ENCODE results near the gene FHIP2A. TPM values are rescaled to one million over a fixed set of nuclear protein-coding genes. Genes with fewer than 3 reads are reported as not detected.
"Not testable (repeated sequence)": the region's sequence is repeated elsewhere in the genome, so short reads cannot be mapped to it uniquely, and the experiment has no call there.

The FHIP2A gene
- total RNA-seq, 1 experiment from 2014 or later, result 10.2 TPM

- DNase-seq (ENCODE audit: low read depth), result no peak
- in situ Hi-C loops (cut with HindIII; ENCODE audit: low pct_unique_long_range_greater_than_20kb, low sequenced_read_pairs), result no loop called here
Measured at GRCh38 chr10:114810926-114811325, 10.7 kb upstream of the FHIP2A start.

DNA sequence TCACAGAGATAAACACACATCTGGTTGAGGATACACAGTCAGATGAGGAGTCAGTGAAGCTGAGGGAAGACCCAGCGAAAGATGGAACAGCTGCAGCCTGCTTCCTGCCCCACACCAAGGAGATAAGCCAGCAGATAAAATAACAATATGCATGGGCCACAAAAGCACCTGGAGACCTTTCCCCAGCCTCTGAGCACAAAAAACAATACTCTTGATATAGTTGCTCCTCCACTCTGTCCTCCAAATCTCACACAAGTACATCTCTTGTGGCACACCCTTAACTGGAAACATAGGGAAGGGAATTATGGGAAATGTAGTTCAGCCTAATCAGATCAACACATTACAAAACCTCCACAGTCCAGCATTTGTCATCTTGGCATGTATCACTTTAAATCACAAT is 9.7 kb upstream of the FHIP2A start:
- DNase-seq (ENCODE audit: low read depth), result no peak
- in situ Hi-C loops (cut with HindIII; ENCODE audit: low pct_unique_long_range_greater_than_20kb, low sequenced_read_pairs), result no loop called here

DNA sequence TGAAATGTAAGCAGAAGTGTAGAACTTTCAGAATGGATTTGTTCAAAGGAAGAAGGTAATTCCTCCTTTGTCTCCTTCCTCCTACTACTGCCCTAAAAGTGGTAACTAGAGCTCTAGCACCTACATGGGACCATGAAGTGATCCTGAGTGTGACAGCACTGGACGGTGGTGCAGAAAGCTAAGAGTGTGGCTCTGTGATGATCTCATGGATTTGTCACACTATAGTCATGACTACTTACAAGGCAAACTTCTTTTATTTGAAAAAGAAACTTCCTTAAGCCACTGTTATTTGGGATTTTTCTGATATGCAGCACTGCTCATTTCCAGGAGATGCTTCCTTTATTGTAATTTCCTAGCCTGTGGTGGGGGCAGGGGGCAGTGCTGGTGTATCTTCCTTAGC is 5.8 kb upstream of the FHIP2A start:
- no peak for DNase-seq (ENCODE audit: low read depth)
- in situ Hi-C loops (cut with HindIII; ENCODE audit: low pct_unique_long_range_greater_than_20kb, low sequenced_read_pairs), result no loop called here

DNA sequence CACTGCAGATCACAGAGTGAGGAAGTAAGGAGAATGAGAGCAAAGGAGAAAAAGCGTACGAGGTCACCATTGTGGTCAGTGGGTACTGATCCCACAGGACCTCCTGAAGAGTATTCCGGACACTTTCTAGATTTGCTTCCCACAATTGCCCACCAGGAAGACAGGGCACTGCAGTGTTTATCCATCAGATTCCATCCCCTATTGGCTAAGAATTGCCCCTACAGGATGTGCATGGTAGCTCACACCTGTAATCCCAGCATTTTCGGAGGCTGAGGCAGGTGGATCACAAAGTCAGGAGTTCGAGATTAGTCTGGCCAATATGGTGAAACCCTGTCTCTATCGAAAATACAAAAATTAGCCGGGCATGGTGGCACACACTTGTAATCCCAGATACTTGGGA is 5.3 kb upstream of the FHIP2A start:
- in situ Hi-C loops (cut with HindIII; ENCODE audit: low pct_unique_long_range_greater_than_20kb, low sequenced_read_pairs), result no loop called here
- DNase-seq (ENCODE audit: low read depth), result no peak

- in situ Hi-C loops (cut with HindIII; ENCODE audit: low pct_unique_long_range_greater_than_20kb, low sequenced_read_pairs), result no loop called here
- DNase-seq (ENCODE audit: low read depth), result no peak
Measured at GRCh38 chr10:114819322-114819721, 2.3 kb upstream of the FHIP2A start.

- DNase-seq (ENCODE audit: low read depth), result no peak
- in situ Hi-C loops (cut with HindIII; ENCODE audit: low pct_unique_long_range_greater_than_20kb, low sequenced_read_pairs), result no loop called here
Measured at GRCh38 chr10:114821915-114822443, 399 bp downstream of the FHIP2A start.

DNA sequence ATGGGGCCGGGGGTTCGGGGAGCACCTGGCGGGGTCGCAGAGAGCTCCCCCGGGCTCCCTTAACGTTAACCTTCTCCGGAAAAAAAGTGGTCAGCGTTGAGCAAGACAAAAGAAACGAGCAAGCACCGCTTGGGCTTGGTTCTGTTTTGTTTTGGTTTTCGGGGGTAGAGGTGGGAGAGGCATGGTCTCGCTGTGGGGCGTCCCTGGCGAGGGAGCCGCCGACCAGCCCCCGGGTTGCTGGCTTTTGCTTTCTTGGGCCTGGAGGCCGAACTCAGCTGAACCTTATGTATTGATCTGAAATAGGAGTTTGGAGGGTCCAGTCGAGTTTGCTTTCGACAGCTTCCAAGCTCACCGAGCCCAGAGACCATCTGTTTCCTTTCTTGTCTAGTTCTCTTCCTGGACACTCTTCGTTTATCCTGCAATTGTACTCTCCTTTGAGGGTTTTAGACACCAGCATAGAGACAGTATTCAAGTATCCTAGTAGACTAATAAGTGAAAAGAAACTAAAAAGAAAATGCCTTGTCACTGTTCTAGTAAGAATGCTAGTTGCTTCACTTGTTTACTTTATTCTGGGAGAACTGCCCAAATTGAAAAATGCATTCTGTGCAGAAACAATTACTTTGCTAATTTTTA is 980 bp downstream of the FHIP2A start:
- peak; percentile 55 for DNase-seq (ENCODE audit: low read depth)

DNA sequence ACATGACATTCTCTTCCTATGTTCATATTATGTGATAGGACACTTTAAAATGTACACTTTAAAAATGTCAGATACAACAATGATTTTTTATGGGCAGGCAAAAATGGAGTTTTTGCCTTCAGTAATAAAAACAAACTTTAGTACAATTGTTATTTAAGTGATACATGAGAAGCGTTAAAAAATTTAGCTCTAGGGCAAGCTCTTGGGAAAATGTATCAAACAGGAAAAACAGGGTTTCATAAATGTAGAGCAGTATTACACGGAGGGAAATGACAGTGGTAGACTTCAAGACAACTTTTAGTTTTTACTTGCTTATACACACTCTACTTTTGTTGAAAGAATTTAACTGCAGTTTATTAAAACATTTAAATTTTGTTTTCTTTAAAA is 1.5 kb downstream of the FHIP2A start:
- DNase-seq (ENCODE audit: low read depth), result no peak
- in situ Hi-C loops (cut with HindIII; ENCODE audit: low pct_unique_long_range_greater_than_20kb, low sequenced_read_pairs), result no loop called here

More for the DNA sequence above, 980 bp downstream of the FHIP2A start:
- in situ Hi-C loops (cut with HindIII; ENCODE audit: low pct_unique_long_range_greater_than_20kb, low sequenced_read_pairs), result no loop called here

- in situ Hi-C loops (cut with HindIII; ENCODE audit: low pct_unique_long_range_greater_than_20kb, low sequenced_read_pairs), result no loop called here
- DNase-seq (ENCODE audit: low read depth), result peak; percentile 76
Measured at GRCh38 chr10:114824391-114824790, 2.8 kb downstream of the FHIP2A start.

DNA sequence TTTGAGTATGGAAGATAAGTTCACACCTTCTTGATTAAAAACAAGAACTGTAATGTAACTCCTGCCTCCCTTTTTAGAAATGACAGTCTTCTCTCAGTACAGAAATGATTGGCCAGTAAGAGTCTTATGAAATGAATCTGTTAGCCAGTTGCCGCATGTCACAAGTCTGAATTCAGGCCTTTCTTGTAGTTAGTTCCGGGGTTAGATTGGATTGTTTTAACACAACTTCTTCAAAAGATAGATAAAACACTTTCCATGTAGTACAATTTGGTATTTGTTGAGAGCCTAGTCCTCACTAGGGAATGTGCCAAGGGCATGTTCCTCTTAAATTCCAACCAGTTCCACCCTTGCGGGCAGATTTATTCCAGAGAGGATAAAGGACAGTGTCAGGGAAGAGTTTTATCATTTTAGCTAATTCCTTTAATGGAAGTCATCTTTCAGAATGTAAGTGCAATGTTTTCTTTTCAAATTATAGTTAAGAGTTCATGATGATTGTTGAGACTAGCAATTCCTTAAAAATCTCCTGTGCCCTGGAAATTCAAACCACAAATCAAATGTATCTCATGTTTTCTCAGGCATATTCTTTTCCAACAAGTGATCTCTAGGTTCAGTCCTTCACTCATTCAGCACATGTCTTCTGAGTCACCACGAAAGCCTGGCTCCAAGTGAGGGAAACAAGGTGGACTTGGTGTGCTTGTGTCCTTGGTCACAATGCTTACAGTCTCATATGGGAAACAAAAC is 4.1 kb downstream of the FHIP2A start:
- in situ Hi-C loops (cut with HindIII; ENCODE audit: low pct_unique_long_range_greater_than_20kb, low sequenced_read_pairs), result no loop called here
- DNase-seq (ENCODE audit: low read depth), result peak; percentile 93

GRCh38 chr10:114829160-114829909 is 7.8 kb downstream of the FHIP2A start:
- in situ Hi-C loops (cut with HindIII; ENCODE audit: low pct_unique_long_range_greater_than_20kb, low sequenced_read_pairs), result no loop called here
- DNase-seq (ENCODE audit: low read depth), result no peak

- in situ Hi-C loops (cut with HindIII; ENCODE audit: low pct_unique_long_range_greater_than_20kb, low sequenced_read_pairs), result no loop called here
- no peak for DNase-seq (ENCODE audit: low read depth)
Measured at GRCh38 chr10:114831186-114831867, 9.7 kb downstream of the FHIP2A start.

DNA sequence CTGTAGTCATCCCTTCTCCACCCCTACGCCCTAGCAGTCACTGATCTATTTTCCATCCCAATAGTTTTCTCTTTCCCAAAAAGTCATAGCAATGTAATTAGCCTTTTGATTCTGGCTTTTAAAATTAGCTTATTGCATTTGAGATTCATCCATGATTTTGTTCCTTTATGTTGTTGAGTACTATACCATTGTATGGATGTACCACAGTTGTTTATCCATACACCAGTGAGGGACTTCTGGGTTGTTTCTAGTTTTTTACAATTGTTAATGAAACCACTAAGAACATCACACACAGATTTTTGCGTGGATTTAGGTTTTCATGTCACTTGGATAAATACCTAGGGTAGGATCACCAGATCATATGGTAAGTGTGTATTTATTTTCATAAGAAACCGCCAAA is 16.1 kb downstream of the FHIP2A start:
- in situ Hi-C loops (cut with HindIII; ENCODE audit: low pct_unique_long_range_greater_than_20kb, low sequenced_read_pairs), result no loop called here

GRCh38 chr10:114839901-114840300 is 18.3 kb downstream of the FHIP2A start:
- DNase-seq (ENCODE audit: low read depth), result peak; percentile 86
- in situ Hi-C loops (cut with HindIII; ENCODE audit: low pct_unique_long_range_greater_than_20kb, low sequenced_read_pairs), result no loop called here

More for the DNA sequence above, 16.1 kb downstream of the FHIP2A start:
- DNase-seq (ENCODE audit: low read depth), result no peak

DNA sequence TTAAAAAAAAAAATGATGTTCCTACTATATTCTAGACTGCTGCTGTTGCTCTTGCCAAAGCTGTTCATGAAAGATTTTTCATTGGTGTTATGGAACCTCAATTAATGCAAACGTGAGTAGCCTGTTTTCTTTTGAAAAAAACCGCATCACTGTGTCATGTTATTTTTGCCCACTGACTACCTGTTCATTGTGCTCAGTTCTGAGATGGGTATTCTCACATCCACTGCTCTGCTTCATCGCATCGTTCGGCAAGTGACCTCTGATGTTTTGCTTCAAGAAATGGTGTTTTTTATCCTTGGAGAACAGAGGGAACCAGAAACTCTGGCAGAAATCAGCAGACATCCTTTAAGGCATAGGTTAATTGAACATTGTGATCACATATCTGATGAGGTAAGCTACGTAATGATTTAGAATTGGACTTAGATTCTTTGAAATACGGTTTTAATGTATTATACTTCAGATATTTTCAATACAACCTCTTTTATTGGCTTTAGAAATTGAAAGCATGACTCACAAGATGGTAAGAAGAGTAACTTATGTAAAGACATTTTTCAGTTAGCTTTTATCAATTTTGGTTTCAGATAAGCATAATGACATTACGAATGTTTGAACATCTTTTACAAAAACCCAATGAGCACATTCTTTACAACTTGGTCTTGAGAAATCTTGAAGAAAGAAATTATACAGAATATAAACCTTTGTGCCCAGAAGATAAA is 24.6 kb downstream of the FHIP2A start:
- DNase-seq (ENCODE audit: low read depth), result no peak
- in situ Hi-C loops (cut with HindIII; ENCODE audit: low pct_unique_long_range_greater_than_20kb, low sequenced_read_pairs), result no loop called here

DNA sequence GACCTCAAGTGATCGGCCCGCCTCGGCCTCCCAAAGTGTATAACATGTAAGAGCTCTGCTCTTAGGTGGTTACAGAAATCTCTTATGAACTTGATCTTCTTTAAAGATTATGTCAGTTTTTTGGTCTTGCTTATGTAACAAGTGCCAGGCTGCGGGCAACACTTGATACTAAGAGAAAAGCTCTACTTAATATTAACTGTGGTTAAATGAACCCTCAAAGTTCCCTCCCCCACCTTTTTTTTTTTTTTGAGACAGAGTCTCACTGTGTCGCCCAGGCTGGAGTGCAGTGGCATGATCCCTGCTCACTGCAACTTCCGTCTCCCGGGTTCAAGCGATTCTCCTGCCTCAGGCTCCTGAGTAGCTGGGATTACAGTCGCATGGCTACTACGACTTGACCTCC is 25.9 kb downstream of the FHIP2A start:
- DNase-seq (ENCODE audit: low read depth); in situ Hi-C loops (cut with HindIII; ENCODE audit: low pct_unique_long_range_greater_than_20kb, low sequenced_read_pairs): not testable (repeated sequence)

- in situ Hi-C loops (cut with HindIII; ENCODE audit: low pct_unique_long_range_greater_than_20kb, low sequenced_read_pairs), result no loop called here
- DNase-seq (ENCODE audit: low read depth), result no peak
Measured at GRCh38 chr10:114849674-114850073, 28.1 kb downstream of the FHIP2A start.

DNA sequence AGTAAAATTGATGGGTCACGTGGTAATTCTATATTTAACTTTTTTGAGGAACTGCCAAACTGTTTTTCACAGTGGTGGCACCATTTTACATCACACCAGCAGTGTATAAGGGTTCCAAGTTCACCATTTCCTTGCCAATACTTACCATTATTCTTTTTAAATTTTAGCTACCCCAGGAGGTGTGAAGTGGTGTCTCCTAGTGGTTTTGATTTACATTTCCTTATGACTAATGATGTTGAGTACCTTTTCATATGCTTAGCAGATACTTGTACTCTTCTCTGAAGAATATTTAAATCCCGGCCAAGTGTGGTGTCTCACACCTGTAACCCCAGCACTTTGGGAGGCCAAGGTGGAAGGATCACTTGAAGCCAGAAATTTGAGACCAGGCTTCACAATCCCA is 28.5 kb downstream of the FHIP2A start:
- DNase-seq (ENCODE audit: low read depth), result no peak
- in situ Hi-C loops (cut with HindIII; ENCODE audit: low pct_unique_long_range_greater_than_20kb, low sequenced_read_pairs), result no loop called here

All from Caki2 (cell line).